ENCODE measurements around the gene ZNF385C. TPM values are rescaled to one million over a fixed set of nuclear protein-coding genes. Genes with fewer than 3 reads are reported as not detected.
A peak's percentile ranks its signal among the peaks of the same experiment; 100 is the strongest.

Gene ZNF385C
- total and polyA plus RNA-seq, 4 donors: 0.03 to 0.19 (median 0.06) TPM; not detected in 1

GRCh38 chr17:42131232-42131631, 33.0 kb upstream of the ZNF385C start:
- Histone ChIP-seq H3K27ac (ENCODE audit: low read depth in 1 of 2, low read length in 2 of 2) (peak overlapping the region; percentile 52 to 64), H3K4me3 (ENCODE audit: low read depth in 1 of 3, low read length in 3 of 3) (no peak overlapping the region), H3K4me1 (ENCODE audit: control insufficient read depth in 4 of 4, insufficient read depth in 4 of 4, low read length in 3 of 4) (peaks cover 7 to 28% (median 18%) of the 10 kb centered on the region in 4 donors), H3K36me3 (ENCODE audit: control insufficient read depth in 4 of 4, insufficient read depth in 3 of 4, low read depth in 1 of 4, low read length in 3 of 4) (peaks cover 14 to 36% (median 33%) of the 10 kb centered on the region in 4 donors), H3K9ac (ENCODE audit: low read depth in 1 of 2, low read length in 2 of 2) (no peak overlapping the region), H3K9me3 (ENCODE audit: control insufficient read depth in 4 of 4, low read length in 3 of 4) (no peaks in the 10 kb centered on the region), H3K27me3 (ENCODE audit: control insufficient read depth in 4 of 4, insufficient read depth in 4 of 4, low read length in 3 of 4) (no peaks in the 10 kb centered on the region)
- no peak for DNase-seq (ENCODE audit: low spot score)
- TF ChIP-seq TAF1 (conservative IDR thresholded peaks at IDR 0.05) (no peak), FOXA2 (IDR thresholded peaks at IDR 0.05) (no peak), YY1 (IDR thresholded peaks at IDR 0.05) (no peak), NR2F2 (IDR thresholded peaks at IDR 0.05) (no peak), HNF4G (IDR thresholded peaks at IDR 0.05) (no peak), REST (IDR thresholded peaks at IDR 0.05) (no peak), RXRA (IDR thresholded peaks at IDR 0.05) (no peak), GABPA (IDR thresholded peaks at IDR 0.05 in 1 of 2, conservative IDR thresholded peaks at IDR 0.05 in 1 of 2) (no peak), FOXA1 (IDR thresholded peaks at IDR 0.05) (no peak), MAX (IDR thresholded peaks at IDR 0.05) (no peak), ZBTB33 (IDR thresholded peaks at IDR 0.05) (no peak), EGR1 (IDR thresholded peaks at IDR 0.05; ENCODE audit: low read depth in 2 of 2) (no peak), RAD21 (IDR thresholded peaks at IDR 0.05) (no peak), JUND (IDR thresholded peaks at IDR 0.05) (no peak)
- WGBS: 96% methylated on average over 4 of the region's 4 CpGs

- Histone ChIP-seq H3K9ac (ENCODE audit: low read depth in 1 of 2, low read length in 2 of 2) (no peak overlapping the region), H3K27ac (ENCODE audit: low read depth in 1 of 2, low read length in 2 of 2) (peak overlapping the region; percentile 52 to 64), H3K27me3 (ENCODE audit: control insufficient read depth in 4 of 4, insufficient read depth in 4 of 4, low read length in 3 of 4) (no peaks in the 10 kb centered on the region), H3K4me1 (ENCODE audit: control insufficient read depth in 4 of 4, insufficient read depth in 4 of 4, low read length in 3 of 4) (peaks cover 3 to 21% (median 11%) of the 10 kb centered on the region in 4 donors), H3K36me3 (ENCODE audit: control insufficient read depth in 4 of 4, insufficient read depth in 3 of 4, low read depth in 1 of 4, low read length in 3 of 4) (peaks cover 14 to 42% (median 38%) of the 10 kb centered on the region in 4 donors), H3K4me3 (ENCODE audit: low read depth in 1 of 3, low read length in 3 of 3) (no peak overlapping the region), H3K9me3 (ENCODE audit: control insufficient read depth in 4 of 4, low read length in 3 of 4) (no peaks in the 10 kb centered on the region)
- TF ChIP-seq MAX (IDR thresholded peaks at IDR 0.05) (no peak), YY1 (IDR thresholded peaks at IDR 0.05) (no peak), RAD21 (IDR thresholded peaks at IDR 0.05) (no peak), EGR1 (IDR thresholded peaks at IDR 0.05; ENCODE audit: low read depth in 2 of 2) (no peak), FOXA1 (IDR thresholded peaks at IDR 0.05) (no peak), GABPA (IDR thresholded peaks at IDR 0.05 in 1 of 2, conservative IDR thresholded peaks at IDR 0.05 in 1 of 2) (no peak), TAF1 (conservative IDR thresholded peaks at IDR 0.05) (no peak), HNF4G (IDR thresholded peaks at IDR 0.05) (no peak), REST (IDR thresholded peaks at IDR 0.05) (no peak), RXRA (IDR thresholded peaks at IDR 0.05) (no peak), ATF3 (IDR thresholded peaks at IDR 0.05) (no peak), FOXA2 (IDR thresholded peaks at IDR 0.05) (no peak), ZBTB33 (IDR thresholded peaks at IDR 0.05) (no peak)
- no peak for DNase-seq (ENCODE audit: low spot score)
- WGBS: 96% methylated on average over 16 of the region's 16 CpGs
Observed at GRCh38 chr17:42130310-42130936, 32.1 kb upstream of the ZNF385C start.
